ENCODE measurements around the gene S100A11. TPM values are rescaled to one million over a fixed set of nuclear protein-coding genes. Genes with fewer than 3 reads are reported as not detected.
A peak's percentile ranks its signal among the peaks of the same experiment; 100 is the strongest.

The S100A11 gene
- total and polyA plus RNA-seq, 9 of the 15 experiments (the other 6 are each of a cell fraction or from before 2014, with no cell fraction given): 131 to 808 (median 235) TPM

DNA sequence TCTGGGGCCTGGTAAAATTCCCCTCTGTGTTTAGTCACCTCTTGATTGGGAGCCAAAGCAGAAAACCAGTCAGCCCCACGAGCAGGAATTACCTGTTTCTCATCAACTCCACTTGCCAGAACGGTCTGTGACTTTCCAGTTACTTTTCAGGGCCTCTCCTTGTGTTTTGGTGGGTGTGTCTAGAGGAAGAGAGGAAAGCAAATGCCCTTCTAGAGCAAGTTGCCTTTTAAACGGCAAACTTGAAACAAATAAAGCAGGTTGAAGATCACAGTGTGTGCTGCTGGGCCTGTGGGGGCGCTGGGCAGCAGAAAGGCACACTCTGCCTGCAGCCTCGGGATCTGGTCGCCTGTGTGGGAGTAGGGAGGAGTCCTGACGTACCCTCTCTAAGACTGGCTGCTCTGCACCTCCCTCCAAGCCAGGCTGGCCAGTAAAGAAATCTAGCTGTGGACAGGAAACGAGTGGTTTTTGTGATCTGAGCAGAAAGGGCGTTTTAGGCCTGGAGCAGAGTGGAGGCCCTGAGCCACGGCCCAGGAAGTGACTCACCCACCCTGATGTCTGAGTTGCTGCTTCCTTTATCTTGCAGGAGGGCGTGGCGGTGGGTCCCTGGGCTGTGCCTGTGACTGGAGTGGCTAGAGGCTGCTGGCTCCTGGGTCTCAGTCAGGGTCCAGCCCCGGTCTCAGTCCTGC, 11.1 kb upstream of the S100A11 start (continued):
- TF ChIP-seq, protein P1, sequence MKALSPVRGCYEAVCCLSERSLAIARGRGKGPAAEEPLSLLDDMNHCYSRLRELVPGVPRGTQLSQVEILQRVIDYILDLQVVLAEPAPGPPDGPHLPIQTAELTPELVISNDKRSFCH (CRISPR knock-in tag; IDR thresholded peaks at IDR 0.05): no peak
- TF ChIP-seq, protein P1 (tag; IDR thresholded peaks at IDR 0.05): peak; percentile 43; the same call in 1 of the 2 replicates
- TF ChIP-seq CCNT2 (IDR thresholded peaks at IDR 0.05; ENCODE audit: borderline replicate concordance, extremely low read depth, insufficient read length, low read depth, low read length) (peak; percentile 75), HDAC3 (IDR thresholded peaks at IDR 0.05; ENCODE audit: borderline replicate concordance, partially characterized antibody) (no peak), ZNF121 (CRISPR knock-in tag; conservative IDR thresholded peaks at IDR 0.05) (no peak), ZNF408 (CRISPR knock-in tag; IDR thresholded peaks at IDR 0.05; ENCODE audit: low read depth) (no peak), MEF2D (tag; conservative IDR thresholded peaks at IDR 0.05; ENCODE audit: low read depth) (0 out of 2 replicates have a peak, but pooled peaks have one; percentile 20), ZC3H8 (IDR thresholded peaks at IDR 0.05) (no peak), SRF (CRISPR knock-in tag; IDR thresholded peaks at IDR 0.05) (peak in 1 of 2 experiments; percentile 56; a peak in 1 of 4 replicates), STAG1 (CRISPR knock-in tag; IDR thresholded peaks at IDR 0.05; ENCODE audit: borderline replicate concordance) (no peak), PRMT5 (CRISPR knock-in tag; IDR thresholded peaks at IDR 0.05) (no peak), HSF4 (CRISPR knock-in tag; IDR thresholded peaks at IDR 0.05; ENCODE audit: borderline replicate concordance) (no peak), TEAD1 (CRISPR knock-in tag; IDR thresholded peaks at IDR 0.05) (peak in 1 of 2 experiments; percentile 3; a peak in 1 of 4 replicates), CREB1 (IDR thresholded peaks at IDR 0.05) (peak; percentile 75), CREB1 (CRISPR knock-in tag; IDR thresholded peaks at IDR 0.05) (peak; percentile 76), ZNF197 (CRISPR knock-in tag; IDR thresholded peaks at IDR 0.05; ENCODE audit: low read depth) (no peak), SP1 (CRISPR knock-in tag; IDR thresholded peaks at IDR 0.05) (peak; percentile 70; the same call in 1 of the 2 replicates), PHB (CRISPR knock-in tag; IDR thresholded peaks at IDR 0.05) (no peak), SRSF1 (IDR thresholded peaks at IDR 0.05; ENCODE audit: low read depth, low read length) (no peak), XRCC3 (IDR thresholded peaks at IDR 0.05) (no peak), RHOXF2B (CRISPR knock-in tag; conservative IDR thresholded peaks at IDR 0.05) (0 out of 2 replicates have a peak, but pooled peaks have one; percentile 23), SRSF3 (IDR thresholded peaks at IDR 0.05; ENCODE audit: insufficient read depth, low read length) (no peak)
- TF ChIP-seq, protein P2, sequence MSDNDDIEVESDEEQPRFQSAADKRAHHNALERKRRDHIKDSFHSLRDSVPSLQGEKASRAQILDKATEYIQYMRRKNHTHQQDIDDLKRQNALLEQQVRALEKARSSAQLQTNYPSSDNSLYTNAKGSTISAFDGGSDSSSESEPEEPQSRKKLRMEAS (CRISPR knock-in tag; IDR thresholded peaks at IDR 0.05): peak; percentile 77
- TF ChIP-seq, protein P3, sequence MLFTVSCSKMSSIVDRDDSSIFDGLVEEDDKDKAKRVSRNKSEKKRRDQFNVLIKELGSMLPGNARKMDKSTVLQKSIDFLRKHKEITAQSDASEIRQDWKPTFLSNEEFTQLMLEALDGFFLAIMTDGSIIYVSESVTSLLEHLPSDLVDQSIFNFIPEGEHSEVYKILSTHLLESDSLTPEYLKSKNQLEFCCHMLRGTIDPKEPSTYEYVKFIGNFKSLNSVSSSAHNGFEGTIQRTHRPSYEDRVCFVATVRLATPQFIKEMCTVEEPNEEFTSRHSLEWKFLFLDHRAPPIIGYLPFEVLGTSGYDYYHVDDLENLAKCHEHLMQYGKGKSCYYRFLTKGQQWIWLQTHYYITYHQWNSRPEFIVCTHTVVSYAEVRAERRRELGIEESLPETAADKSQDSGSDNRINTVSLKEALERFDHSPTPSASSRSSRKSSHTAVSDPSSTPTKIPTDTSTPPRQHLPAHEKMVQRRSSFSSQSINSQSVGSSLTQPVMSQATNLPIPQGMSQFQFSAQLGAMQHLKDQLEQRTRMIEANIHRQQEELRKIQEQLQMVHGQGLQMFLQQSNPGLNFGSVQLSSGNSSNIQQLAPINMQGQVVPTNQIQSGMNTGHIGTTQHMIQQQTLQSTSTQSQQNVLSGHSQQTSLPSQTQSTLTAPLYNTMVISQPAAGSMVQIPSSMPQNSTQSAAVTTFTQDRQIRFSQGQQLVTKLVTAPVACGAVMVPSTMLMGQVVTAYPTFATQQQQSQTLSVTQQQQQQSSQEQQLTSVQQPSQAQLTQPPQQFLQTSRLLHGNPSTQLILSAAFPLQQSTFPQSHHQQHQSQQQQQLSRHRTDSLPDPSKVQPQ (CRISPR knock-in tag; IDR thresholded peaks at IDR 0.05; ENCODE audit: borderline replicate concordance): no peak
- TF ChIP-seq, protein P4, sequence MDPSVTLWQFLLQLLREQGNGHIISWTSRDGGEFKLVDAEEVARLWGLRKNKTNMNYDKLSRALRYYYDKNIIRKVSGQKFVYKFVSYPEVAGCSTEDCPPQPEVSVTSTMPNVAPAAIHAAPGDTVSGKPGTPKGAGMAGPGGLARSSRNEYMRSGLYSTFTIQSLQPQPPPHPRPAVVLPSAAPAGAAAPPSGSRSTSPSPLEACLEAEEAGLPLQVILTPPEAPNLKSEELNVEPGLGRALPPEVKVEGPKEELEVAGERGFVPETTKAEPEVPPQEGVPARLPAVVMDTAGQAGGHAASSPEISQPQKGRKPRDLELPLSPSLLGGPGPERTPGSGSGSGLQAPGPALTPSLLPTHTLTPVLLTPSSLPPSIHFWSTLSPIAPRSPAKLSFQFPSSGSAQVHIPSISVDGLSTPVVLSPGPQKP (CRISPR knock-in tag; IDR thresholded peaks at IDR 0.05): no peak
